SK-N-SH (cell line): Measurements from ENCODE around the gene RTN4RL2. TPM values are rescaled to one million over a fixed set of nuclear protein-coding genes. Genes with fewer than 3 reads are reported as not detected.

Source experiments
- CTCF ChIA-PET: fragments of 300-600, 350-600 bp; formaldehyde crosslinking; extraction: SDS; loops from one replicate; lab custom pipeline; 2021; lab: Yijun Ruan, JAX
- POLR2A ChIA-PET: fragments of 350-600 bp; sonication (Branson Sonifier 250); formaldehyde crosslinking; extraction: SDS; loops from one replicate; lab custom pipeline; 2020; ENCODE audit warnings: antibody characterized with exemption, inconsistent platforms; lab: Yijun Ruan, JAX
- DNase-seq: peaks from one replicate; pipeline ENCODE4 v3.0.0; 2012
- H2AFZ ChIP-seq: fragments of 200-600 bp; sonication (generic); 2 replicates; pipeline ENCODE4 v1.8.1; 2016; ENCODE audit warnings: antibody characterized with exemption, mild to moderate bottlenecking, low read depth
- H3F3A ChIP-seq: fragments of 200-600 bp; sonication (generic); replicated peaks from 2 replicates; pipeline ENCODE3; 2016; ENCODE audit warnings: antibody characterized with exemption, mild to moderate bottlenecking; ENCODE audit not compliant: insufficient read depth
- H3K27ac ChIP-seq, 2 experiments: fragments of 200-500 bp in 1 of 2; fragments of 200-600 bp in 1 of 2; sonication (Bioruptor generic) in 1 of 2; sonication (generic), shearing (Covaris generic) in 1 of 2; 2 replicates each; pipeline versions ENCODE4 v1.5.1 to v1.6.1; 2014 to 2016; ENCODE audit warnings: low read depth in 2 of 2, inconsistent platforms in 1 of 2, low read length in 1 of 2, mild to moderate bottlenecking in 1 of 2, mixed read lengths in 1 of 2
- H3K27me3 ChIP-seq: fragments of 200-600 bp; sonication (generic), shearing (Covaris generic); 2 replicates; pipeline ENCODE4 v1.6.1; 2016; ENCODE audit warnings: mixed run types; ENCODE audit not compliant: insufficient read depth
- H3K36me3 ChIP-seq, 2 experiments: fragments of 200-500 bp in 1 of 2; fragments of 200-600 bp in 1 of 2; sonication (Bioruptor generic) in 1 of 2; sonication (generic) in 1 of 2; replicated peaks in 1 of 2; 2 replicates each; pipeline versions ENCODE3 to v1.5.1; 2014 to 2016; ENCODE audit warnings: low read length in 1 of 2, mild to moderate bottlenecking in 1 of 2; ENCODE audit not compliant: insufficient read depth in 2 of 2, control insufficient read depth in 1 of 2
- H3K4me1 ChIP-seq, 2 experiments: fragments of 200-500 bp in 1 of 2; fragments of 200-600 bp in 1 of 2; sonication (Bioruptor generic) in 1 of 2; sonication (generic), shearing (Covaris generic) in 1 of 2; 2 replicates each; pipeline versions ENCODE4 v1.5.1 to v1.6.1; 2014 to 2016; ENCODE audit warnings: low read depth in 1 of 2, low read length in 1 of 2, mixed run types in 1 of 2; ENCODE audit not compliant: insufficient read depth in 2 of 2, control insufficient read depth in 1 of 2
- H3K4me2 ChIP-seq: fragments of 200-600 bp; sonication (generic), shearing (Covaris generic); 2 replicates; pipeline ENCODE4 v1.6.1; 2017; ENCODE audit warnings: mixed run types
- H3K4me3 ChIP-seq, 2 experiments: fragments of 200-500 bp in 1 of 2; fragments of 200-600 bp in 1 of 2; sonication (Bioruptor generic) in 1 of 2; sonication (generic), shearing (Covaris generic) in 1 of 2; 2 replicates each; pipeline versions ENCODE4 v1.5.1 to v1.8.1; 2014 to 2016; ENCODE audit warnings: low read depth in 2 of 2, inconsistent platforms in 1 of 2, low read length in 1 of 2, mild to moderate bottlenecking in 1 of 2, mixed read lengths in 1 of 2, moderate library complexity in 1 of 2
- H3K79me2 ChIP-seq: fragments of 200-600 bp; sonication (generic); 2 replicates; pipeline ENCODE4 v1.8.1; 2017; ENCODE audit warnings: mild to moderate bottlenecking; ENCODE audit not compliant: insufficient read depth
- H3K9ac ChIP-seq: fragments of 200-600 bp; sonication (generic); 2 replicates; pipeline ENCODE4 v1.6.1; 2017; ENCODE audit warnings: mixed run types
- H3K9me2 ChIP-seq: fragments of 200-600 bp; sonication (generic); 2 replicates; pipeline ENCODE4 v1.6.1; 2017; ENCODE audit warnings: mixed run types
- H3K9me3 ChIP-seq: fragments of 200-600 bp; sonication (generic); 2 replicates; pipeline ENCODE4 v1.6.1; 2017; ENCODE audit warnings: mixed run types, mild to moderate bottlenecking, moderate library complexity
- H4K20me1 ChIP-seq: fragments of 200-600 bp; sonication (generic); 2 replicates; pipeline ENCODE4 v1.6.1; 2017; ENCODE audit warnings: mild to moderate bottlenecking, mixed run types; ENCODE audit not compliant: insufficient read depth
- ELF1 ChIP-seq: IDR thresholded peaks from 2 replicates; pipeline ENCODE4 v1.4.0; 2012
- EP300 ChIP-seq, 2 experiments: IDR thresholded peaks; 2 replicates each; pipeline versions ENCODE4 v1.4.0 to v1.6.1; 2012; ENCODE audit warnings: borderline replicate concordance in 1 of 2, low read depth in 1 of 2, low read length in 1 of 2
- EZH2phosphoT487 ChIP-seq: fragments of 200-600 bp; sonication (generic); IDR thresholded peaks from 2 replicates; pipeline ENCODE4 v1.6.1; 2017; ENCODE audit warnings: low read depth, mixed run types, mild to moderate bottlenecking, antibody characterized with exemption, moderate library complexity, borderline replicate concordance
- FOXM1 ChIP-seq: IDR thresholded peaks from 2 replicates; pipeline ENCODE4 v1.4.0; 2012; ENCODE audit warnings: low read depth, mild to moderate bottlenecking
- GATA2 ChIP-seq: sonication (generic); formaldehyde crosslinking; IDR thresholded peaks from 2 replicates; pipeline ENCODE4 v1.5.0; 2020; ENCODE audit warnings: mild to moderate bottlenecking, missing genetic modification reagents
- MEF2A ChIP-seq: IDR thresholded peaks from 2 replicates; pipeline ENCODE4 v1.4.0; 2012; ENCODE audit warnings: low read depth, borderline replicate concordance
- MXI1 ChIP-seq: IDR thresholded peaks from 2 replicates; pipeline ENCODE4 v1.6.1; 2012; ENCODE audit warnings: mild to moderate bottlenecking, low read depth, low read length, improper control_type of control experiment
- RAD21 ChIP-seq: IDR thresholded peaks from 2 replicates; pipeline ENCODE4 v1.6.1; 2012; ENCODE audit warnings: mild to moderate bottlenecking, low read length
- SIN3A ChIP-seq: IDR thresholded peaks from 2 replicates; pipeline ENCODE4 v1.6.1; 2012; ENCODE audit warnings: low read depth, mild to moderate bottlenecking, low read length, moderate library complexity, borderline replicate concordance
- TAF1 ChIP-seq: IDR thresholded peaks from 2 replicates; pipeline ENCODE4 v1.6.1; 2012; ENCODE audit warnings: low read depth, mild to moderate bottlenecking, low read length, moderate library complexity, borderline replicate concordance
- USF1 ChIP-seq: IDR thresholded peaks from 2 replicates; pipeline ENCODE4 v1.4.0; 2012; ENCODE audit warnings: low read depth, borderline replicate concordance
- WGBS: methylation state at CpG from one replicate; pipeline ENCODE4 v1.1.6; 2017; ENCODE audit warnings: low lambda C conversion rate; 5-methylcytosine and 5-hydroxymethylcytosine counted together
- polyA plus RNA-seq, 3 experiments: library from polyadenylated mRNA; depleted of rRNA; stranded (reverse); fragments of >200 nt; gene quantifications; 2 replicates each; pipeline ENCODE4 v1.2.3, GENCODE V29; 2012

RTN4RL2 gene
- polyA plus RNA-seq, 1 of the 3 experiments (the other 2 are of a cell fraction): 0.30 TPM

GRCh38 chr11:57438345-57439285 lies 21.7 kb upstream of the RTN4RL2 start:
- 54% methylated on average over 12 of the region's 12 CpGs for WGBS
- H3K27ac ChIP-seq: no peak overlapping the region
- CTCF ChIA-PET: interaction anchor here (1.6 kb wide), 1 partner anchor 20 kb away, joined by 6 read pairs; no protein-coding TSS in a partner anchor

GRCh38 chr11:57439786-57440185 lies 20.5 kb upstream of the RTN4RL2 start:
- H3K27me3 ChIP-seq: no peaks in the 10 kb centered on the region
- no peak overlapping the region for H3K4me2 ChIP-seq
- no peaks in the 10 kb centered on the region for H3F3A ChIP-seq
- TF ChIP-seq SIN3A (no peak), MEF2A (no peak), MXI1 (no peak), ELF1 (no peak), EP300 (IDR thresholded peaks at IDR 0.05; ENCODE audit: borderline replicate concordance in 1 of 2, low read depth in 1 of 2, low read length in 1 of 2) (no peak), TAF1 (no peak), GATA2 (CRISPR knock-in tag) (no peak), RAD21 (no peak), USF1 (no peak), FOXM1 (no peak)
- WGBS: 72% methylated on average over 6 of the region's 6 CpGs
- ChIA-PET CTCF (interaction anchor here (5.9 kb wide), 1 partner anchor 18 kb away, joined by 43 read pairs; no protein-coding TSS in a partner anchor), POLR2A (no interaction called here)
- H3K9me3 ChIP-seq: no peaks in the 10 kb centered on the region
- no peak overlapping the region for H3K27ac ChIP-seq
- no peak overlapping the region for H3K4me3 ChIP-seq
- H4K20me1 ChIP-seq: no peaks in the 10 kb centered on the region
- H2AFZ ChIP-seq: no peak overlapping the region
- no peaks in the 10 kb centered on the region for H3K79me2 ChIP-seq
- H3K9me2 ChIP-seq: no peaks in the 10 kb centered on the region
- no peaks in the 10 kb centered on the region for H3K4me1 ChIP-seq
- no peaks in the 10 kb centered on the region for H3K36me3 ChIP-seq
- no peak overlapping the region for H3K9ac ChIP-seq
- DNase-seq: no peak

More at GRCh38 chr11:57438345-57439285, 21.7 kb upstream of the RTN4RL2 start:
- DNase-seq: no peak
- H3K9me2 ChIP-seq: no peaks in the 10 kb centered on the region
- no peaks in the 10 kb centered on the region for H3K4me1 ChIP-seq
- H3K9me3 ChIP-seq: no peaks in the 10 kb centered on the region
- H3K4me3 ChIP-seq: no peak overlapping the region
- TF ChIP-seq EZH2phosphoT487: no peak
- H3K9ac ChIP-seq: no peak overlapping the region
- H3F3A ChIP-seq: no peaks in the 10 kb centered on the region
- POLR2A ChIA-PET: no interaction called here
- H3K4me2 ChIP-seq: no peak overlapping the region
- H3K79me2 ChIP-seq: no peaks in the 10 kb centered on the region
- no peaks in the 10 kb centered on the region for H4K20me1 ChIP-seq
- no peaks in the 10 kb centered on the region for H3K27me3 ChIP-seq
- no peak overlapping the region for H2AFZ ChIP-seq
- H3K36me3 ChIP-seq: no peaks in the 10 kb centered on the region
